ENCODE results near the gene MYO15A.

- TF ChIP-seq POLR2A (IDR thresholded peaks at IDR 0.05) (no peak), CTCF (IDR thresholded peaks at IDR 0.05) (no peak)
These were observed 41.7 kb upstream of the MYO15A start for GRCh38 chr17:18066866-18067265.
